ENCODE data around the gene PRDX1.

The PRDX1 gene

DNA sequence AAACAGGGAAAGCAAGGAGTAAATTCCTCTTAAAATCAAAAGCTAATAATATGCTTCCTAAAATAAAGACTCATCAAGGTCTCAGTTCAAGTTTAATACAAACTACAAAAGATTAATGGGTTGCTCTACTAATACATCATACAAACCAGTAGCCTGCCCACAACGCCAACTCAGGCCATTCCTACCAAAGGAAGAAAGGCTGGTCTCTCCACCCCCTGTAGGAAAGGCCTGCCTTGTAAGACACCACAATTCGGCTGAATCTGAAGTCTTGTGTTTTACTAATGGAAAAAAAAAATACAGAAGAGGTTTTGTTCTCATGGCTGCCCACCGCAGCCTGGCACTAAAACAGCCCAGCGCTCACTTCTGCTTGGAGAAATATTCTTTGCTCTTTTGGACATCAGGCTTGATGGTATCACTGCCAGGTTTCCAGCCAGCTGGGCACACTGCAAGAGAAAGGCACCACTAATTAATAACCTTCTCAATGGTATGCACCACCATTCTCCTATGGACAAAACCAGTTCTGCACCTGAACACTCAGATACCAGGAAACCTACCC, 10.6 kb downstream of the PRDX1 start:
- no peak overlapping the region for H3K4me3 ChIP-seq (ENCODE audit: low read depth, low read length)
- no peak for DNase-seq (ENCODE audit: low read depth)
- TF ChIP-seq, protein P1, sequence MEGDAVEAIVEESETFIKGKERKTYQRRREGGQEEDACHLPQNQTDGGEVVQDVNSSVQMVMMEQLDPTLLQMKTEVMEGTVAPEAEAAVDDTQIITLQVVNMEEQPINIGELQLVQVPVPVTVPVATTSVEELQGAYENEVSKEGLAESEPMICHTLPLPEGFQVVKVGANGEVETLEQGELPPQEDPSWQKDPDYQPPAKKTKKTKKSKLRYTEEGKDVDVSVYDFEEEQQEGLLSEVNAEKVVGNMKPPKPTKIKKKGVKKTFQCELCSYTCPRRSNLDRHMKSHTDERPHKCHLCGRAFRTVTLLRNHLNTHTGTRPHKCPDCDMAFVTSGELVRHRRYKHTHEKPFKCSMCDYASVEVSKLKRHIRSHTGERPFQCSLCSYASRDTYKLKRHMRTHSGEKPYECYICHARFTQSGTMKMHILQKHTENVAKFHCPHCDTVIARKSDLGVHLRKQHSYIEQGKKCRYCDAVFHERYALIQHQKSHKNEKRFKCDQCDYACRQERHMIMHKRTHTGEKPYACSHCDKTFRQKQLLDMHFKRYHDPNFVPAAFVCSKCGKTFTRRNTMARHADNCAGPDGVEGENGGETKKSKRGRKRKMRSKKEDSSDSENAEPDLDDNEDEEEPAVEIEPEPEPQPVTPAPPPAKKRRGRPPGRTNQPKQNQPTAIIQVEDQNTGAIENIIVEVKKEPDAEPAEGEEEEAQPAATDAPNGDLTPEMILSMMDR (IDR thresholded peaks at IDR 0.05; ENCODE audit: control insufficient read depth, extremely low read depth, insufficient read depth), result no peak

DNA sequence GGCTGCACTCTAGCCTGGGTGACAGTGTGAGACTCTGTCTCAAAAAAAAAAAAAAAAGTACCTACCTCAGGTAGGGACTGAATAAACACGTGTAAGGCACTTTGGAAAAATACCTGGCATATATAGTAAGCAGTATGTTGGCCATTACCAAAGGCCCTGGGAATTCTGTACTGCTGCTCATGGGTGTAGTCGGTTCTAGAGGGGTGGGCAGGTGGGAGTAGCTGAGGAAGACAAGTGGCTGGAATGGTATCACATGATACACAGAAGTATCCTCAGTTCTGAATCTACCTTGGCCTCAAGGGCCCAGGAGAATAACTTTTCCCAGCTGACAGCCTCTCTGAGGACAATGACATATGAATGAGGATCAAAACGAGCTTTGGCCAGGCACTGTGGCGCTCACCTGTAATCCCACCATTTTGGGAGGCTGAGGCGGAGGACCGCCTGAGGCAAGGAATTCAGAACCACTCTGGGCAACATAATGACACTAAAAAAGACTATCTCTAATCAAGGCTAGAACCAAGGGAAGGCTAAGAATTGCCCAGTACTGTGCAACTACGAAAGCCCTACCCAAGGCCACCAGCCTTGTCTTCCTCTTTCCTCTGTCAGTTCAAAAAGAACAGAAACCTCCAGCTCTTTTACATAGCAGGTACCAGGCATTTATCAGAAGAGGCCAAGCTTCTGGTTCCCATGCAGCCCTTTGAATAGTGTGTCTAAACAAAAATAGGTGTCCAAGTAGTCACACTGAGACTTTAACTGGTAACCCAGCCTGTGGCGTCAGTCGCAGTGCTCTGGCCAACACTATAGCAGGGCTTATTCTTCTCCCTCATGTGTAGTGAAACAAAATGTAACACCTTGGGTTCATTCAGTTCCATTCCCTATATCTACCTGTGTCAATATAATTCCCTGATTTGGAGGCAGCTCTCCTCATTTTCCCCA, 11.4 kb downstream of the PRDX1 start:
- DNase-seq (ENCODE audit: low read depth), result no peak
- no peak overlapping the region for H3K4me3 ChIP-seq (ENCODE audit: low read depth, low read length)
- TF ChIP-seq, protein P1 (IDR thresholded peaks at IDR 0.05; ENCODE audit: control insufficient read depth, extremely low read depth, insufficient read depth), result no peak

DNA sequence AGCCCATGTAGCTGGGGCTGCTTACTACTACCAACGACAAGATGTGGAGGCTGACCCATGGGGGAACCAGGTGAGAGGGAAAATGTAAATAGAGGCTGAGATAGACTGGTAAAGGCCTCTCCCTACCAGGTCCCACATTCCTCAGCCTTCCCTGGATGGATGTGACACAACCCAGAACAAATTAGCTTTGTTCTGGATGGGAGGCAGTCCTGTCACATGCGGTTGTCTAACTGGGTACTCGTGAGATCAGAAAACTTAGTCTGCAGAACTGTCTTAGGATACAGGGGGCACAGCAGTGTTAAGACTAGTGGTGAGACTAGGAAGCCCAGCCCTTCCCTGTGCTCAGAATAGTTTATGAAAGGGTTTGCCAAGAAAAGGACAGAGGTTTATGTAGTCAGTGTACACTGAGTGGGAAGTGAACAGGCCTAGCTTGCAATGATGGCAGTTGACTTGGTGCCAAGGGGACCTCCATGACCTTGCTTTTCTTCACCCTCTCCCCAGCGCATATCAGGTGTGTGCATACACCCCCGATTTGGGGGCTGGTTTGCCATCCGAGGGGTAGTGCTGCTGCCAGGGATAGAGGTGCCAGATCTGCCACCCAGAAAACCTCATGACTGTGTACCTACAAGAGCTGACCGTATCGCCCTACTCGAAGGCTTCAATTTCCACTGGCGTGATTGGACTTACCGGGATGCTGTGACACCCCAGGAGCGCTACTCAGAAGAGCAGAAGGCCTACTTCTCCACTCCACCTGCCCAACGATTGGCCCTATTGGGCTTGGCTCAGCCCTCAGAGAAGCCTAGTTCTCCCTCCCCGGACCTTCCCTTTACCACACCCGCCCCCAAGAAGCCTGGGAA, 13.2 kb downstream of the PRDX1 start:
- no peak for DNase-seq (ENCODE audit: low read depth)

DNA sequence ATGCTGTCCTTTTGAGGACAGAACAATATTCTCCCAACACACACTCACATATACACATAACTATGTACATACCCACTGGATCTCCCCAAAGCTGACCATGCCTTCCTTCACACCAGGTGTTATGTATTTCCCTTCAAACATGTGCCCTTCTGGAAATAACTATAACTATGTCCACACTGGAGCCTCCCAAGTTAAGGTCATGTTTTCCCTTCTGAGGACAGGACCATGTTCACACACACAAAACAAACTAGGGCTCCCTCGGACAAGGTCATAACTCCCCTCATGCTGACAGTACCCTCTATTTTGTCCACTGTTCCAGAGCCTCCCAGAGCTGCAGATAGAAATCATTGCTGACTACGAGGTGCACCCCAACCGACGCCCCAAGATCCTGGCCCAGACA, 13.8 kb downstream of the PRDX1 start:
- no peak for DNase-seq (ENCODE audit: low read depth)
- TF ChIP-seq, protein P1 (IDR thresholded peaks at IDR 0.05; ENCODE audit: control insufficient read depth, extremely low read depth, insufficient read depth), result no peak
- no peak overlapping the region for H3K4me3 ChIP-seq (ENCODE audit: low read depth, low read length)

More for the DNA sequence above, 13.2 kb downstream of the PRDX1 start:
- no peak overlapping the region for H3K4me3 ChIP-seq (ENCODE audit: low read depth, low read length)
- TF ChIP-seq, protein P1 (IDR thresholded peaks at IDR 0.05; ENCODE audit: control insufficient read depth, extremely low read depth, insufficient read depth), result no peak

DNA sequence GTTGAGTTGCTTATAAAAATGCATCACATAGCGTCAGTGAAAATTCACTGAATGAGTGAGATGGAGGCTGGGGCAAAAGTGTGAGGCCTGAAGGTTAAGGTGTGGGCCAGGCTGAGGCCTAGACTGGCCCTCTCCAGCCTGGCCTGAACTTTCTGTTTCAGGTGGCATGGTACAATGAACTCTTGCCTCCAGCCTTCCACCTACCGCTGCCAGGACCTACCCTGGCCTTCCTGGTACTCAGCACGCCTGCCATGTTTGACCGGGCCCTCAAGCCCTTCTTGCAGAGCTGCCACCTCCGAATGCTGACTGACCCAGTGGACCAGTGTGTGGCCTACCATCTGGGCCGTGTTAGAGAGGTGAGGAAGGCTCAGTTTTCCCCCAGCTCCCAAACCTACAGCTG, 14.5 kb downstream of the PRDX1 start:
- no peak for DNase-seq (ENCODE audit: low read depth)
- H3K4me3 ChIP-seq (ENCODE audit: low read depth, low read length), result no peak overlapping the region
- TF ChIP-seq, protein P1 (IDR thresholded peaks at IDR 0.05; ENCODE audit: control insufficient read depth, extremely low read depth, insufficient read depth), result no peak

DNA sequence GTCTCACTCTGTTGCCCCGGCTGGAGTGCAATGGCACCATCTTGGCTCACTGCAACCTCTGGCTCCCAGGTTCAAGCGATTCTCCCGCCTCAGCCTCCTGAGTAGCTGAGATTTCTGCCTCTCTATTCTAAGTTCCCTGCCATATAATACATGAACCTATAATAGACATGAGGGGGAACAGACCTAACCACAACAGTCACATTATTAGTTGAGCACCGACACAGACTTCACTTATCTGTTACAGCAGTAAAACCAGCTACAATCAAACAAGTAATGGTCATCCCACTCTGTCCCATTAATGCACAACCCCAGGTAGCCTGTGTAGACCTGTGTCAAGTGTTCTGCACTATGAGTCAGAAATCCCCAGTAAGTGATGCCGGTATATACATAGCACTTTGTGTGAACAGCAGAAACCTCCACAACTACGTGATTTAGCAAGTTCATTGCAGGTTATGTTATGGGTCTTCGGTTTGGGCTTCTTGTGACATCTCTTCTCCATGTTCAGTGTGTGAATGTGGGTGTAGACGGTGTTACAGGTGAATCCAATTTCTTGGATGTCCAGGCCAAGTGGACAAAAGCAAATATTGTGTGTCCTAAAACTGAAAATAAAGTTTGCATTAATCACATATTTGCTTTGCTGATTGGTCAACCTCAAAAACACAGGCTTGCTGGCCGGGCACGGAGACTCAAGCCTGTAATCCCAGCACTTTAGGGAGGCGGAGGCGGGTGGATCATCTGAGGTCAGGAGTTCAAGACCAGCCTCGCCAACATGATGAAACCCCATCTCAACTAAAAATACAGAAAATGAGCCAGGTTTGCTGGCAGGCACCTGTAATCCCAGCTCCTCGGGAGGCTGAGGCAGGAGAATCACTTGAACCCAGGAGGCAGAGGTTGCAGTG, 18.0 kb downstream of the PRDX1 start:
- TF ChIP-seq, protein P1 (IDR thresholded peaks at IDR 0.05; ENCODE audit: control insufficient read depth, extremely low read depth, insufficient read depth), result no peak
- DNase-seq (ENCODE audit: low read depth), result no peak
- H3K4me3 ChIP-seq (ENCODE audit: low read depth, low read length), result no peak overlapping the region

Data from LNCaP clone FGC (cell line).